Stomach (tissue), 4 donors: ENCODE measurements around the gene RPS6KA2.

Experiments used
- POLR2A ChIP-seq, 4 donors: fragments of 450-650 bp; IDR thresholded peaks; one replicate each; pipeline ENCODE4 v1.6.1; 2016; ENCODE audit warnings: antibody characterized with exemption in 4 of 4, control low read depth in 2 of 4, mild to moderate bottlenecking in 1 of 4, moderate library complexity in 1 of 4
- POLR2AphosphoS5 ChIP-seq, 3 donors: sonication (generic); formaldehyde crosslinking; IDR thresholded peaks; one replicate each; pipeline ENCODE4 v1.6.1; 2016; ENCODE audit warnings: antibody characterized with exemption in 3 of 3

DNA sequence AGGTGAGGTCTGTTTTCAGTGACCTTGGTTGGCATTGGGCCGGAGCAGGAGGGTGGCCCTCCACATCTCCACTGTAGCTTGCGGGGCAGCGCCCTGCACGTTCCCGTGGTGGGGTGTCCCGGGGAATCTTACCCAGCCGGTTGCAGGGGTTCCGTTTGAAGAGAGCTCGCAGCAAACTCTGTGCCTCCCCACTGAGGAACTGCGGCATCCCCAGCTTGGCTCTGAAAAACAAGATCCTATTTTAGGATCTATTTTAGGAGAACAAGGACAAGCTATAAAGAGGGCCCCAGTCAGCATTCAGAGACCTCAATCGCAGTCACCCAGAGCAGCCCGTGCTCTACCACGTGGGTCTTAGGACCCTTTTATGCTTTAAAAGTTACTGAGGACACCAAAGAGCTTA is 138.3 kb downstream of the RPS6KA2 start:
- TF ChIP-seq POLR2A (IDR thresholded peaks at IDR 0.05) (no peak), POLR2AphosphoS5 (IDR thresholded peaks at IDR 0.05) (no peak)
